H1 (cell line): ENCODE measurements around the gene VEZT. TPM values are rescaled to one million over a fixed set of nuclear protein-coding genes. Genes with fewer than 3 reads are reported as not detected.

Experiments
- EZH2 ChIP-seq: fragments of 200-600 bp; sonication (generic); IDR thresholded peaks from 2 replicates; pipeline ENCODE4 v1.7.1; 2012; ENCODE audit warnings: low read depth, mild to moderate bottlenecking, moderate library complexity, low read length, inconsistent platforms; ENCODE audit not compliant: severe bottlenecking
- polyA plus RNA-seq, 7 experiments: library from polyadenylated mRNA; depleted of rRNA in 3 of 7; stranded (reverse) in 5 of 7; unstranded in 2 of 7; fragments of >200 nt in 5 of 7; fragments of 200-250 nt in 2 of 7; gene quantifications; 1 replicate in 5 of 7; 2 replicates in 1 of 7; 4 replicates in 1 of 7; pipeline versions ENCODE4 v1.2.1 to v1.2.3, GENCODE V29; 2011 to 2013; ENCODE audit warnings: missing spikeins in 2 of 7, mixed read lengths in 2 of 7
- total RNA-seq: library from RNA; stranded (reverse); fragmentation: NEBNext Ultra II Directional; extraction: Animal tissue kit (Norgen Biotek cat#: 25700); gene quantifications from 2 replicates; pipeline ENCODE4 v1.2.1, GENCODE V29; 2021

The VEZT gene
- total and polyA plus RNA-seq, 2 of the 8 experiments (the other 6 are each of a cell fraction or from before 2014, with no cell fraction given), result 44.0 to 56.1 TPM

DNA sequence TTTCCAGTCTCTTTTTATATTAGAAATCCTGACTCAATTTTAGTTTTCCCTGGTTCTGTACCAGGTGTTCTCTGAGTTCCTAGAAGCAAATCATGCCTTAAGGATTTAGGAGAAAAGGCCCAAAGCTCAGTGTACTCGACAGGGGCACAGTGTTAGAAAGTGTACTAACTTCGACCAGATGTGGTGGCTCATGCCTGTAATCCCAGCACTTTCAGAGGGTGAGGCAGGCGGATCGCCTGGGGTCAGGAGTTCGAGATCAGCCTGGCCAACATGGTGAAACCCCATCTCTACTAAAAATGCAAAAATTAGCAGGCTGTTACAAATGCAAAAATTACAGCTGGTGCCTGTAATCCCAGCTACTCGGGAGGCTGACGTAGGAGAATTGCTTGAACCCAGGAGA is 12.0 kb downstream of the VEZT start (continued):
- no peak for TF ChIP-seq EZH2
